ENCODE measurements around the gene TBC1D16. TPM values are rescaled to one million over a fixed set of nuclear protein-coding genes. Genes with fewer than 3 reads are reported as not detected.

Gene TBC1D16
- total RNA-seq, 1 experiment from 2014 or later = 21.1 TPM

GRCh38 chr17:79932451-79933306 is 103.0 kb downstream of the TBC1D16 start:
- no peak for TF ChIP-seq CTCF (IDR thresholded peaks at IDR 0.05; ENCODE audit: unreplicated experiment)
- Mint-ChIP-seq H3K4me3 (ENCODE audit: unreplicated experiment) (no peak overlapping the region), H3K36me3 (ENCODE audit: insufficient read depth, unreplicated experiment) (peaks cover 42% of the 10 kb centered on the region), H3K4me1 (ENCODE audit: insufficient read depth, unreplicated experiment) (peaks cover 18% of the 10 kb centered on the region), H3K27ac (ENCODE audit: low read depth, unreplicated experiment) (no peak overlapping the region), H3K9me3 (ENCODE audit: unreplicated experiment) (no peaks in the 10 kb centered on the region), H3K27me3 (ENCODE audit: insufficient read depth, unreplicated experiment) (no peaks in the 10 kb centered on the region)
- ChIA-PET POLR2A (interaction anchor here (0.7 to 1.2 kb wide), 3 partner anchors 12 to 58 kb away, joined by 3 to 6 read pairs (median 5); no protein-coding TSS in a partner anchor), CTCF (interaction anchor here (0.5 kb wide), 1 partner anchor 35 kb away, joined by 4 read pairs; no protein-coding TSS in a partner anchor)
- intact Hi-C loops (cut with micrococcal nuclease) = loop anchor here (5.0 kb wide), 1 partner anchor 60 kb away; no protein-coding TSS in a partner anchor
- TSS peak; percentile 24 for BruUV-seq (replicated peaks)
- no peak for DNase-seq (ENCODE audit: unreplicated experiment)

- no peak for DNase-seq (ENCODE audit: unreplicated experiment)
- POLR2A ChIA-PET = interaction anchor here (0.7 to 1.2 kb wide), 5 partner anchors 11 to 59 kb away, joined by 3 to 5 read pairs (median 3); no protein-coding TSS in a partner anchor
- Mint-ChIP-seq H3K27ac (ENCODE audit: low read depth, unreplicated experiment) (peak overlapping the region; percentile 64), H3K4me1 (ENCODE audit: insufficient read depth, unreplicated experiment) (peaks cover 18% of the 10 kb centered on the region), H3K36me3 (ENCODE audit: insufficient read depth, unreplicated experiment) (peaks cover 37% of the 10 kb centered on the region), H3K27me3 (ENCODE audit: insufficient read depth, unreplicated experiment) (no peaks in the 10 kb centered on the region), H3K4me3 (ENCODE audit: unreplicated experiment) (no peak overlapping the region), H3K9me3 (ENCODE audit: unreplicated experiment) (no peaks in the 10 kb centered on the region)
- BruUV-seq (replicated peaks) = no TSS peak
- no peak for TF ChIP-seq CTCF (IDR thresholded peaks at IDR 0.05; ENCODE audit: unreplicated experiment)
- intact Hi-C loops (cut with micrococcal nuclease) = loop anchor here (5.0 kb wide), 1 partner anchor 60 kb away; no protein-coding TSS in a partner anchor
- CTCF ChIA-PET = interaction anchor here (0.6 kb wide), 1 partner anchor 60 kb away, joined by 4 read pairs; no protein-coding TSS in a partner anchor
Observed at GRCh38 chr17:79931817-79932309, 103.8 kb downstream of the TBC1D16 start.

- Mint-ChIP-seq H3K4me1 (ENCODE audit: insufficient read depth, unreplicated experiment) (peaks cover 18% of the 10 kb centered on the region), H3K36me3 (ENCODE audit: insufficient read depth, unreplicated experiment) (peaks cover 31% of the 10 kb centered on the region), H3K9me3 (ENCODE audit: unreplicated experiment) (no peaks in the 10 kb centered on the region), H3K27ac (ENCODE audit: low read depth, unreplicated experiment) (peak overlapping the region; percentile 64), H3K27me3 (ENCODE audit: insufficient read depth, unreplicated experiment) (no peaks in the 10 kb centered on the region), H3K4me3 (ENCODE audit: unreplicated experiment) (no peak overlapping the region)
- POLR2A ChIA-PET = interaction anchor here (0.7 to 1.2 kb wide), 5 partner anchors 10 to 127 kb away, joined by 3 to 4 read pairs (median 3); no protein-coding TSS in a partner anchor
- intact Hi-C loops (cut with micrococcal nuclease) = loop anchor here (5.0 kb wide), 1 partner anchor 61 kb away; no protein-coding TSS in a partner anchor
- CTCF ChIA-PET = interaction anchor here (0.5 to 0.6 kb wide), 2 partner anchors 61 to 75 kb away, joined by 4 read pairs; no protein-coding TSS in a partner anchor
- peak; percentile 59 for DNase-seq (ENCODE audit: unreplicated experiment)
- no peak for TF ChIP-seq CTCF (IDR thresholded peaks at IDR 0.05; ENCODE audit: unreplicated experiment)
- no TSS peak for BruUV-seq (replicated peaks)
Observed at GRCh38 chr17:79930877-79931816, 104.5 kb downstream of the TBC1D16 start.
